ENCODE results near the gene KRT77.

The KRT77 gene

GRCh38 chr12:52650520-52651081 is 52.7 kb downstream of the KRT77 start:
- no peak for DNase-seq

GRCh38 chr12:52649066-52649465 is 54.3 kb downstream of the KRT77 start:
- no peak for DNase-seq

GRCh38 chr12:52648012-52648550 is 55.2 kb downstream of the KRT77 start:
- DNase-seq, result no peak

GRCh38 chr12:52647601-52648000 is 55.7 kb downstream of the KRT77 start:
- DNase-seq, result no peak

GRCh38 chr12:52646613-52647012 is 56.7 kb downstream of the KRT77 start:
- no peak for DNase-seq

GRCh38 chr12:52645982-52646381 is 57.3 kb downstream of the KRT77 start:
- DNase-seq, result no peak

GRCh38 chr12:52645120-52645761 is 58.1 kb downstream of the KRT77 start:
- DNase-seq, result no peak

- DNase-seq, result no peak
These were observed 59.3 kb downstream of the KRT77 start for GRCh38 chr12:52644078-52644415.

- DNase-seq, result no peak
These were observed 59.9 kb downstream of the KRT77 start for GRCh38 chr12:52643233-52644077.

- no peak for DNase-seq
These were observed 61.9 kb downstream of the KRT77 start for GRCh38 chr12:52641468-52641867.

Data from stimulated activated CD4-positive, alpha-beta T cell treated with anti-CD3 and anti-CD28 coated beads, Interleukin-2, amount 100 ng/mL, for 24 hours (primary cell).